HepG2 (cell line): ENCODE data around the gene WDR18. TPM values are rescaled to one million over a fixed set of nuclear protein-coding genes. Genes with fewer than 3 reads are reported as not detected.

ENCODE experiments used
- ATF1 ChIP-seq: IDR thresholded peaks from 2 replicates; pipeline ENCODE4 v1.6.1; 2016; ENCODE audit warnings: mild to moderate bottlenecking, control low read depth
- HHEX ChIP-seq: IDR thresholded peaks from 2 replicates; pipeline ENCODE4 v1.6.1; 2016; ENCODE audit warnings: control low read depth
- SAFB2 ChIP-seq: sonication (generic); formaldehyde crosslinking; IDR thresholded peaks from 2 replicates; pipeline ENCODE4 v1.5.1; 2020; ENCODE audit warnings: missing genetic modification reagents, low read depth, mild to moderate bottlenecking, borderline replicate concordance
- SPEN ChIP-seq: sonication (generic); formaldehyde crosslinking; IDR thresholded peaks from 2 replicates; pipeline ENCODE4 v1.5.1; 2020; ENCODE audit warnings: low read depth, mild to moderate bottlenecking, missing genetic modification reagents
- SSRP1 ChIP-seq: IDR thresholded peaks from 2 replicates; pipeline ENCODE4 v1.6.1; 2016; ENCODE audit warnings: control low read depth
- TP53 ChIP-seq: sonication (generic); formaldehyde crosslinking; conservative IDR thresholded peaks from 2 replicates; pipeline ENCODE4 v1.4.0; 2020; ENCODE audit warnings: missing genetic modification reagents
- ZFP37 ChIP-seq: sonication (generic); formaldehyde crosslinking; IDR thresholded peaks from 2 replicates; pipeline ENCODE4 v1.4.0; 2020; ENCODE audit warnings: missing genetic modification reagents, borderline replicate concordance
- ZFP41 ChIP-seq: sonication (generic); formaldehyde crosslinking; IDR thresholded peaks from 2 replicates; pipeline ENCODE4 v1.4.0; 2020; ENCODE audit warnings: mild to moderate bottlenecking, missing genetic modification reagents, borderline replicate concordance
- ZNF160 ChIP-seq: sonication (generic); formaldehyde crosslinking; IDR thresholded peaks from 2 replicates; pipeline ENCODE4 v1.8.0; 2022; ENCODE audit warnings: mild to moderate bottlenecking, inconsistent platforms, missing genetic modification reagents
- ZNF17 ChIP-seq: sonication (generic); formaldehyde crosslinking; IDR thresholded peaks from 2 replicates; pipeline ENCODE4 v1.5.0; 2020; ENCODE audit warnings: mild to moderate bottlenecking, missing genetic modification reagents
- ZNF30 ChIP-seq: sonication (generic); formaldehyde crosslinking; IDR thresholded peaks from 2 replicates; pipeline ENCODE4 v1.5.0; 2020; ENCODE audit warnings: mild to moderate bottlenecking, missing genetic modification reagents
- ZNF501 ChIP-seq: sonication (generic); formaldehyde crosslinking; IDR thresholded peaks from 2 replicates; pipeline ENCODE4 v1.5.1; 2020; ENCODE audit warnings: mild to moderate bottlenecking, moderate library complexity, missing genetic modification reagents
- polyA plus RNA-seq, 8 experiments: library from polyadenylated mRNA; depleted of rRNA in 3 of 8; stranded (reverse) in 7 of 8; unstranded in 1 of 8; fragments of >200 nt; fragmentation: Illumina TruSeq in 4 of 8; extraction: Trizol in 4 of 8; gene quantifications; 2 replicates each; pipeline versions ENCODE4 v1.2.1 to v1.2.3, GENCODE V29; 2011 to 2016; ENCODE audit warnings: low read depth in 4 of 8, missing spikeins in 1 of 8, mixed read lengths in 1 of 8; ENCODE audit not compliant: insufficient read depth in 1 of 8
- total RNA-seq, 5 experiments: library from RNA; depleted of rRNA; stranded (reverse); fragments of >200 nt; fragmentation: Illumina TruSeq; extraction: Trizol; gene quantifications; 2 replicates each; pipeline ENCODE4 v1.2.3, GENCODE V29; 2016; ENCODE audit warnings: low read depth in 1 of 5
- TF ChIP-seq, protein P1 (sequence below): IDR thresholded peaks from 2 replicates; pipeline ENCODE4 v1.6.1; 2016; ENCODE audit warnings: low read depth, missing genetic modification reagents, missing compliant biosample characterization
- TF ChIP-seq, protein P2 (sequence below): sonication (generic); formaldehyde crosslinking; IDR thresholded peaks from 2 replicates; pipeline ENCODE4 v1.5.0; 2020; ENCODE audit warnings: missing genetic modification reagents, mild to moderate bottlenecking, borderline replicate concordance
- TF ChIP-seq, protein P3 (sequence below): sonication (generic); formaldehyde crosslinking; IDR thresholded peaks from 2 replicates; pipeline ENCODE4 v1.4.0; 2020; ENCODE audit warnings: missing genetic modification reagents
- TF ChIP-seq, protein P4 (sequence below), 2 experiments: fragments of 450-650 bp in 1 of 2; sonication (generic) in 1 of 2; formaldehyde crosslinking; IDR thresholded peaks; 2 replicates each; pipeline versions ENCODE4 v1.5.0 to v1.8.0; 2020 to 2022; ENCODE audit warnings: mild to moderate bottlenecking in 1 of 2, missing genetic modification reagents in 1 of 2
- TF ChIP-seq, protein P5 (sequence below): sonication (generic); formaldehyde crosslinking; IDR thresholded peaks from 2 replicates; pipeline ENCODE4 v1.4.0; 2020; ENCODE audit warnings: missing genetic modification reagents
- TF ChIP-seq, protein P6 (sequence below): sonication (generic); formaldehyde crosslinking; IDR thresholded peaks from 2 replicates; pipeline ENCODE4 v1.5.0; 2020; ENCODE audit warnings: missing genetic modification reagents

Gene WDR18
- total and polyA plus RNA-seq, 2 of the 13 experiments (the other 11 are each of a cell fraction or from before 2014, with no cell fraction given): 36.4 to 47.6 TPM

DNA sequence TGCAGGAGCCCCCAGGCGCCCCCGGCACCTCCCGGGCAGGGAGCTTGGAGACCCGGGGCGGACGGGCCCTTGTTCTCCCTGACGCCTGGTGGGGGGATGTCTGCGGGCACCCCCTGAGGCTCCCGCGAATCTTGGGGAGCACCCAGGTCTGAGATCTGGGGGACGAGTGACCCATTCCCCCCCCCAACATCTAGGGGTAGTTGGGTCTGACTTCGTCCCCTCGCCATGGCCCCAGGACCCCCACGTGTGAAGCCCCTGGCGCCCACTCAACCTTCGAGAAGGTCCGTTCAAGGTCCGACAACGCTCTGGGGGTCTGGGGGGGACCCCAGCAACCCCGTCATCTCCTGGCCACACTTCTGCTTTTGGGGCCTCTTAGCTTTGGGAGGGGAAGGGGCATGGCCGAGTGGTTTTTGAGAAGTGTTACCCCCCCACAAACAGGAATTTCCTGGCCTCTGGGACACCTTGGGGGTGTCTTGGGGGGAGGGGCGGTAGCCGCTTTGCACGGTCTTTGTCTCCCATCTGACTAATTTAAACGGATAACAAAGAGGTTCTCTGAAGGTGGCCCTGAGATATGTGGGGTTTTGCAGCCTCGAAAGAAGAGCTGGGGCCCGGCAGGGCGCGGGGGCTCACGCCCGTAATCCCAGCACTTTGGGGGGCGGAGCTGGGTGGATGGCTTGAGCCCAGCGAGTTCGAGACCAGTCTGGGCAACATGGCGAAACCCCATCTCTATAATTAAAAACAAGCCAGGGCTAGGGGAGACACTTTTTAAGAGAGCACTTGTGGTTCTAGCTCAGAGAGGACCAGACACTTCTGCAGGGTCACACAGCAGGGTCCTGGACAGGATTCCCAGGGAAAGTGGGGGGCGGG is 42.9 kb downstream of the WDR18 start (continued):
- TF ChIP-seq, protein P1, sequence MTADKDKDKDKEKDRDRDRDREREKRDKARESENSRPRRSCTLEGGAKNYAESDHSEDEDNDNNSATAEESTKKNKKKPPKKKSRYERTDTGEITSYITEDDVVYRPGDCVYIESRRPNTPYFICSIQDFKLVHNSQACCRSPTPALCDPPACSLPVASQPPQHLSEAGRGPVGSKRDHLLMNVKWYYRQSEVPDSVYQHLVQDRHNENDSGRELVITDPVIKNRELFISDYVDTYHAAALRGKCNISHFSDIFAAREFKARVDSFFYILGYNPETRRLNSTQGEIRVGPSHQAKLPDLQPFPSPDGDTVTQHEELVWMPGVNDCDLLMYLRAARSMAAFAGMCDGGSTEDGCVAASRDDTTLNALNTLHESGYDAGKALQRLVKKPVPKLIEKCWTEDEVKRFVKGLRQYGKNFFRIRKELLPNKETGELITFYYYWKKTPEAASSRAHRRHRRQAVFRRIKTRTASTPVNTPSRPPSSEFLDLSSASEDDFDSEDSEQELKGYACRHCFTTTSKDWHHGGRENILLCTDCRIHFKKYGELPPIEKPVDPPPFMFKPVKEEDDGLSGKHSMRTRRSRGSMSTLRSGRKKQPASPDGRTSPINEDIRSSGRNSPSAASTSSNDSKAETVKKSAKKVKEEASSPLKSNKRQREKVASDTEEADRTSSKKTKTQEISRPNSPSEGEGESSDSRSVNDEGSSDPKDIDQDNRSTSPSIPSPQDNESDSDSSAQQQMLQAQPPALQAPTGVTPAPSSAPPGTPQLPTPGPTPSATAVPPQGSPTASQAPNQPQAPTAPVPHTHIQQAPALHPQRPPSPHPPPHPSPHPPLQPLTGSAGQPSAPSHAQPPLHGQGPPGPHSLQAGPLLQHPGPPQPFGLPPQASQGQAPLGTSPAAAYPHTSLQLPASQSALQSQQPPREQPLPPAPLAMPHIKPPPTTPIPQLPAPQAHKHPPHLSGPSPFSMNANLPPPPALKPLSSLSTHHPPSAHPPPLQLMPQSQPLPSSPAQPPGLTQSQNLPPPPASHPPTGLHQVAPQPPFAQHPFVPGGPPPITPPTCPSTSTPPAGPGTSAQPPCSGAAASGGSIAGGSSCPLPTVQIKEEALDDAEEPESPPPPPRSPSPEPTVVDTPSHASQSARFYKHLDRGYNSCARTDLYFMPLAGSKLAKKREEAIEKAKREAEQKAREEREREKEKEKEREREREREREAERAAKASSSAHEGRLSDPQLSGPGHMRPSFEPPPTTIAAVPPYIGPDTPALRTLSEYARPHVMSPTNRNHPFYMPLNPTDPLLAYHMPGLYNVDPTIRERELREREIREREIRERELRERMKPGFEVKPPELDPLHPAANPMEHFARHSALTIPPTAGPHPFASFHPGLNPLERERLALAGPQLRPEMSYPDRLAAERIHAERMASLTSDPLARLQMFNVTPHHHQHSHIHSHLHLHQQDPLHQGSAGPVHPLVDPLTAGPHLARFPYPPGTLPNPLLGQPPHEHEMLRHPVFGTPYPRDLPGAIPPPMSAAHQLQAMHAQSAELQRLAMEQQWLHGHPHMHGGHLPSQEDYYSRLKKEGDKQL: no peak
- TF ChIP-seq, protein P2, sequence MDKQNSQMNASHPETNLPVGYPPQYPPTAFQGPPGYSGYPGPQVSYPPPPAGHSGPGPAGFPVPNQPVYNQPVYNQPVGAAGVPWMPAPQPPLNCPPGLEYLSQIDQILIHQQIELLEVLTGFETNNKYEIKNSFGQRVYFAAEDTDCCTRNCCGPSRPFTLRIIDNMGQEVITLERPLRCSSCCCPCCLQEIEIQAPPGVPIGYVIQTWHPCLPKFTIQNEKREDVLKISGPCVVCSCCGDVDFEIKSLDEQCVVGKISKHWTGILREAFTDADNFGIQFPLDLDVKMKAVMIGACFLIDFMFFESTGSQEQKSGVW: no peak
- TF ChIP-seq ZNF30 (CRISPR knock-in tag) (no peak), SSRP1 (no peak), TP53 (CRISPR knock-in tag) (no peak), SPEN (CRISPR knock-in tag) (no peak), ZFP37 (CRISPR knock-in tag) (no peak), ZNF501 (CRISPR knock-in tag) (no peak), ZNF160 (peak; percentile 19; the same call in 1 of the 2 replicates), ZFP41 (CRISPR knock-in tag) (no peak), HHEX (CRISPR knock-in tag) (no peak), SAFB2 (CRISPR knock-in tag) (no peak), ATF1 (CRISPR knock-in tag) (no peak), ZNF17 (CRISPR knock-in tag) (no peak)
- TF ChIP-seq, protein P3, sequence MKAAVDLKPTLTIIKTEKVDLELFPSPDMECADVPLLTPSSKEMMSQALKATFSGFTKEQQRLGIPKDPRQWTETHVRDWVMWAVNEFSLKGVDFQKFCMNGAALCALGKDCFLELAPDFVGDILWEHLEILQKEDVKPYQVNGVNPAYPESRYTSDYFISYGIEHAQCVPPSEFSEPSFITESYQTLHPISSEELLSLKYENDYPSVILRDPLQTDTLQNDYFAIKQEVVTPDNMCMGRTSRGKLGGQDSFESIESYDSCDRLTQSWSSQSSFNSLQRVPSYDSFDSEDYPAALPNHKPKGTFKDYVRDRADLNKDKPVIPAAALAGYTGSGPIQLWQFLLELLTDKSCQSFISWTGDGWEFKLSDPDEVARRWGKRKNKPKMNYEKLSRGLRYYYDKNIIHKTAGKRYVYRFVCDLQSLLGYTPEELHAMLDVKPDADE (CRISPR knock-in tag): 0 out of 2 replicates have a peak, but pooled peaks have one; percentile 20
- TF ChIP-seq, protein P4, sequence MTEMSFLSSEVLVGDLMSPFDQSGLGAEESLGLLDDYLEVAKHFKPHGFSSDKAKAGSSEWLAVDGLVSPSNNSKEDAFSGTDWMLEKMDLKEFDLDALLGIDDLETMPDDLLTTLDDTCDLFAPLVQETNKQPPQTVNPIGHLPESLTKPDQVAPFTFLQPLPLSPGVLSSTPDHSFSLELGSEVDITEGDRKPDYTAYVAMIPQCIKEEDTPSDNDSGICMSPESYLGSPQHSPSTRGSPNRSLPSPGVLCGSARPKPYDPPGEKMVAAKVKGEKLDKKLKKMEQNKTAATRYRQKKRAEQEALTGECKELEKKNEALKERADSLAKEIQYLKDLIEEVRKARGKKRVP (CRISPR knock-in tag; IDR thresholded peaks at IDR 0.05): no peak
- TF ChIP-seq, protein P5, sequence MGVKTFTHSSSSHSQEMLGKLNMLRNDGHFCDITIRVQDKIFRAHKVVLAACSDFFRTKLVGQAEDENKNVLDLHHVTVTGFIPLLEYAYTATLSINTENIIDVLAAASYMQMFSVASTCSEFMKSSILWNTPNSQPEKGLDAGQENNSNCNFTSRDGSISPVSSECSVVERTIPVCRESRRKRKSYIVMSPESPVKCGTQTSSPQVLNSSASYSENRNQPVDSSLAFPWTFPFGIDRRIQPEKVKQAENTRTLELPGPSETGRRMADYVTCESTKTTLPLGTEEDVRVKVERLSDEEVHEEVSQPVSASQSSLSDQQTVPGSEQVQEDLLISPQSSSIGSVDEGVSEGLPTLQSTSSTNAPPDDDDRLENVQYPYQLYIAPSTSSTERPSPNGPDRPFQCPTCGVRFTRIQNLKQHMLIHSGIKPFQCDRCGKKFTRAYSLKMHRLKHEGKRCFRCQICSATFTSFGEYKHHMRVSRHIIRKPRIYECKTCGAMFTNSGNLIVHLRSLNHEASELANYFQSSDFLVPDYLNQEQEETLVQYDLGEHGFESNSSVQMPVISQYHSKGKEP: no peak
- TF ChIP-seq, protein P6, sequence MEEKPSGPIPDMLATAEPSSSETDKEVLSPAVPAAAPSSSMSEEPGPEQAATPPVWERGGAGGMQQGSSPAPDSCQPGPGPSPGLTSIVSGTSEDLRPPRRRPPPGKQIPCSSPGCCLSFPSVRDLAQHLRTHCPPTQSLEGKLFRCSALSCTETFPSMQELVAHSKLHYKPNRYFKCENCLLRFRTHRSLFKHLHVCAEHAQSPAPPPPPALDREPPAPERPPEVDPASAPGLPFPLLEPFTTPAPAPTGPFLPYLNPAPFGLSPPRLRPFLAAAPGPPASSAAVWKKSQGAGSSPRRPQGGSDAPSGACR (CRISPR knock-in tag): no peak
